Measurements from ENCODE around the gene NUAK1.

The NUAK1 gene

GRCh38 chr12:106027911-106028310 lies 110.8 kb downstream of the NUAK1 start:
- no peak for DNase-seq (ENCODE audit: low read depth)
- no peak for TF ChIP-seq CTCF (IDR thresholded peaks at IDR 0.05; ENCODE audit: control insufficient read depth, insufficient read depth, low read depth, low read length, missing control alignments)
- H3K4me3 ChIP-seq (ENCODE audit: control insufficient read depth, low read depth, low read length), result no peak overlapping the region

GRCh38 chr12:106027286-106027685 lies 111.5 kb downstream of the NUAK1 start:
- no peak for TF ChIP-seq CTCF (IDR thresholded peaks at IDR 0.05; ENCODE audit: control insufficient read depth, insufficient read depth, low read depth, low read length, missing control alignments)
- no peak overlapping the region for H3K4me3 ChIP-seq (ENCODE audit: control insufficient read depth, low read depth, low read length)
- no peak for DNase-seq (ENCODE audit: low read depth)

- TF ChIP-seq CTCF (IDR thresholded peaks at IDR 0.05; ENCODE audit: control insufficient read depth, insufficient read depth, low read depth, low read length, missing control alignments), result no peak
- no peak overlapping the region for H3K4me3 ChIP-seq (ENCODE audit: control insufficient read depth, low read depth, low read length)
- DNase-seq (ENCODE audit: low read depth), result no peak
Observed at GRCh38 chr12:106025129-106025528, 113.6 kb downstream of the NUAK1 start.

GRCh38 chr12:106023039-106023438 lies 115.7 kb downstream of the NUAK1 start:
- no peak overlapping the region for H3K4me3 ChIP-seq (ENCODE audit: control insufficient read depth, low read depth, low read length)
- no peak for DNase-seq (ENCODE audit: low read depth)
- no peak for TF ChIP-seq CTCF (IDR thresholded peaks at IDR 0.05; ENCODE audit: control insufficient read depth, insufficient read depth, low read depth, low read length, missing control alignments)

- no peak for TF ChIP-seq CTCF (IDR thresholded peaks at IDR 0.05; ENCODE audit: control insufficient read depth, insufficient read depth, low read depth, low read length, missing control alignments)
- no peak overlapping the region for H3K4me3 ChIP-seq (ENCODE audit: control insufficient read depth, low read depth, low read length)
- DNase-seq (ENCODE audit: low read depth), result no peak
Observed at GRCh38 chr12:106022568-106023012, 116.2 kb downstream of the NUAK1 start.

- TF ChIP-seq CTCF (IDR thresholded peaks at IDR 0.05; ENCODE audit: control insufficient read depth, insufficient read depth, low read depth, low read length, missing control alignments), result no peak
- no peak for DNase-seq (ENCODE audit: low read depth)
- no peak overlapping the region for H3K4me3 ChIP-seq (ENCODE audit: control insufficient read depth, low read depth, low read length)
Observed at GRCh38 chr12:106021516-106021915, 117.2 kb downstream of the NUAK1 start.

GRCh38 chr12:106020736-106021135 lies 118.0 kb downstream of the NUAK1 start:
- no peak overlapping the region for H3K4me3 ChIP-seq (ENCODE audit: control insufficient read depth, low read depth, low read length)
- no peak for DNase-seq (ENCODE audit: low read depth)
- no peak for TF ChIP-seq CTCF (IDR thresholded peaks at IDR 0.05; ENCODE audit: control insufficient read depth, insufficient read depth, low read depth, low read length, missing control alignments)

All from AG09309 (cell line).